B cell (primary cell): ENCODE results near the gene PRKN. TPM values are rescaled to one million over a fixed set of nuclear protein-coding genes. Genes with fewer than 3 reads are reported as not detected.
A peak's percentile ranks its signal among the peaks of the same experiment; 100 is the strongest.

Source experiments
- ATAC-seq: fragments of 200-7000 bp; cut with Tn5 transposase; one replicate; pipeline ENCODE4 v1.10.0; 2021; ENCODE audit warnings: low read depth, mild to moderate bottlenecking, moderate number of reproducible peaks, moderate library complexity
- CTCF ChIA-PET: fragments of 350-600 bp; sonication (Branson Sonifier 250); formaldehyde crosslinking; loops from one replicate; lab custom pipeline; 2021; ENCODE audit warnings: antibody characterized with exemption, inconsistent platforms; lab: Charles Lee
- POLR2A ChIA-PET: fragments of 350-600 bp; sonication (Branson Sonifier 250); formaldehyde crosslinking; loops from one replicate; lab custom pipeline; 2021; ENCODE audit warnings: antibody characterized with exemption; lab: Charles Lee
- DNase-seq: peaks from one replicate; pipeline ENCODE4 v3.0.0; 2013
- H2AFZ ChIP-seq: 2 replicates; pipeline ENCODE4 v1.6.1; 2012; ENCODE audit warnings: mild to moderate bottlenecking, low read depth, low read length; ENCODE audit not compliant: insufficient read depth, poor library complexity, severe bottlenecking
- H3K27ac ChIP-seq, 2 donors: 1 replicate in 1 of 2; 2 replicates in 1 of 2; pipeline ENCODE4 v1.5.1; 2012 to 2013; ENCODE audit warnings: low read length in 2 of 2, mild to moderate bottlenecking in 2 of 2, moderate library complexity in 1 of 2
- H3K27me3 ChIP-seq, 4 experiments: fragments of 200-600 bp in 1 of 4; sonication (generic) in 1 of 4; replicated peaks in 1 of 4; 1 replicate in 2 of 4; 2 replicates in 2 of 4; pipeline versions ENCODE4 v1.6.1 to v1.7.0; 2013 to 2016; ENCODE audit warnings: low read length in 3 of 4, mild to moderate bottlenecking in 2 of 4, mixed read lengths in 1 of 4, moderate library complexity in 1 of 4; ENCODE audit not compliant: insufficient read depth in 4 of 4, control insufficient read depth in 3 of 4; ENCODE audit errors: control extremely low read depth in 1 of 4
- H3K36me3 ChIP-seq, 2 experiments: replicated peaks in 1 of 2; 1 replicate in 1 of 2; 2 replicates in 1 of 2; pipeline versions ENCODE4 v1.6.1 to v1.7.1; 2013; ENCODE audit warnings: low read length in 1 of 2; ENCODE audit not compliant: insufficient read depth in 2 of 2, control insufficient read depth in 1 of 2; ENCODE audit errors: control extremely low read depth in 1 of 2, extremely low read depth in 1 of 2
- H3K4me1 ChIP-seq, 2 donors: fragments of 200-600 bp in 1 of 2; sonication (generic) in 1 of 2; 1 replicate in 1 of 2; 2 replicates in 1 of 2; pipeline versions ENCODE4 v1.5.1 to v1.6.1; 2013 to 2017; ENCODE audit warnings: low read length in 2 of 2; ENCODE audit not compliant: control insufficient read depth in 2 of 2, insufficient read depth in 2 of 2
- H3K4me2 ChIP-seq: replicated peaks from 2 replicates; pipeline ENCODE3; 2012; ENCODE audit warnings: mild to moderate bottlenecking, low read depth, low read length; ENCODE audit not compliant: poor library complexity, severe bottlenecking
- H3K4me3 ChIP-seq, 5 experiments: fragments of 200-600 bp in 1 of 5; sonication (generic) in 1 of 5; 1 replicate in 3 of 5; 2 replicates in 2 of 5; pipeline versions ENCODE4 v1.5.1 to v1.7.0; 2011 to 2016; ENCODE audit warnings: low read length in 4 of 5, mild to moderate bottlenecking in 4 of 5, low read depth in 2 of 5, control low read depth in 1 of 5, moderate library complexity in 1 of 5; ENCODE audit not compliant: insufficient read depth in 1 of 5; ENCODE audit errors: control extremely low read depth in 1 of 5, extremely low read depth in 1 of 5
- H3K79me2 ChIP-seq: fragments of 200-600 bp; sonication (generic); one replicate; pipeline ENCODE4 v1.6.0; 2016; ENCODE audit warnings: low read length; ENCODE audit not compliant: control insufficient read depth, insufficient read depth
- H3K9ac ChIP-seq: fragments of 200-600 bp; sonication (generic); 2 replicates; pipeline ENCODE4 v1.6.1; 2017; ENCODE audit warnings: mild to moderate bottlenecking, low read length, moderate library complexity
- H3K9me3 ChIP-seq, 3 donors: one replicate each; pipeline versions ENCODE4 v1.6.1 to v1.7.1; 2013; ENCODE audit warnings: low read length in 2 of 3; ENCODE audit not compliant: control insufficient read depth in 2 of 3, insufficient read depth in 1 of 3; ENCODE audit errors: control extremely low read depth in 1 of 3
- H4K20me1 ChIP-seq: 2 replicates; pipeline ENCODE4 v1.6.0; 2012; ENCODE audit warnings: mild to moderate bottlenecking, low read length; ENCODE audit not compliant: insufficient read depth, control insufficient read depth, poor library complexity, severe bottlenecking
- H3K27ac Mint-ChIP-seq: one replicate; pipeline ENCODE4 v1.8.0; 2021; ENCODE audit warnings: mixed read lengths
- H3K27me3 Mint-ChIP-seq: one replicate; pipeline ENCODE4 v1.8.0; 2021; ENCODE audit warnings: mixed read lengths
- H3K4me1 Mint-ChIP-seq: one replicate; pipeline ENCODE4 v1.8.0; 2021; ENCODE audit warnings: mixed read lengths
- H3K4me3 Mint-ChIP-seq: one replicate; pipeline ENCODE4 v1.8.0; 2021; ENCODE audit warnings: mixed read lengths
- H3K9me3 Mint-ChIP-seq: one replicate; pipeline ENCODE4 v1.8.0; 2022; ENCODE audit warnings: mixed read lengths; ENCODE audit not compliant: insufficient read depth
- EZH2 ChIP-seq: IDR thresholded peaks from 2 replicates; pipeline ENCODE4 v1.6.1; 2012; ENCODE audit warnings: borderline replicate concordance, low read depth, mild to moderate bottlenecking, moderate library complexity, low read length; ENCODE audit not compliant: insufficient read depth, poor library complexity, severe bottlenecking
- WGBS: methylation state at CpG from one replicate; pipeline ENCODE4 v1.1.5; 2013; ENCODE audit warnings: missing lambda C conversion rate; ENCODE audit not compliant: insufficient coverage; 5-methylcytosine and 5-hydroxymethylcytosine counted together
- intact Hi-C: fragments of 100-400 bp; cut with micrococcal nuclease; formaldehyde crosslinking; loops from one replicate; pipeline ENCODE4 v1.10.0; 2022
- polyA plus RNA-seq: library from polyadenylated mRNA; depleted of rRNA; stranded (reverse); fragments of >200 nt; gene quantifications from 2 replicates; pipeline ENCODE4 v1.2.3, GENCODE V29; 2012
- total RNA-seq, 2 donors: library from RNA; stranded (reverse); fragments of 120-200 nt in 1 of 2; gene quantifications; 1 replicate in 1 of 2; 2 replicates in 1 of 2; pipeline versions ENCODE4 v1.2.3 to v1.2.4, GENCODE V29; 2013 to 2022
- TF ChIP-seq, protein P1 (sequence below): fragments of 200-600 bp; IDR thresholded peaks from one replicate; pipeline ENCODE4 v1.8.0; 2022; ENCODE audit warnings: antibody characterized with exemption, mild to moderate bottlenecking

Gene PRKN
- total and polyA plus RNA-seq, 2 donors (not counting 1 experiment from before 2014, with no cell fraction given), result 1.6 to 6.2 TPM

DNA sequence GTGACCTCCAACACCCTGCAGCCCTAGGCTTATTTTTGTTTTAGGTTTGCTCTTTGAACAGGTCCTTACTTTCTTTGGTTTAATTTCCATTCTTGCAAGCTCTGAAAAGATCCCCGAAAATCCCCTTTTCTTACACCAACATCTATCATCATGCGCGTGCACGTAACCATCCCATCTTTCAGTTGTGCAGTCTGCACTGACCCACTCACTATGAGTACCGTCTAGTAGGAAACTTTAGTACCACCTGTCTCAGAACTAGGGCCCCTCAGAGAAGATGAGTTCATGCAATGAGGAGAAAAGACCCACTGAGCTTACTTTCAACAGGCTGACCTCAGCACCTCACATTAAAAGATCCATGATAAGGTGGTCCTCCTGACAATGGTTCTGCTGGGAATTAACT, 1333.1 kb downstream of the PRKN start:
- H3K9ac ChIP-seq, result no peak overlapping the region
- peaks cover 0 to 5% of the 10 kb centered on the region in 2 donors for H3K4me1 ChIP-seq
- POLR2A ChIA-PET, result no interaction called here
- WGBS, result 84% methylated on average over 5 of the region's 5 CpGs
- peak overlapping the region; percentile 34 for H2AFZ ChIP-seq
- H3K36me3 ChIP-seq, result no peaks in the 10 kb centered on the region
- no peaks in the 10 kb centered on the region for H3K9me3 ChIP-seq
- Mint-ChIP-seq H3K4me1 (no peaks in the 10 kb centered on the region), H3K9me3 (no peaks in the 10 kb centered on the region), H3K27ac (no peak overlapping the region), H3K27me3 (peaks cover 8% of the 10 kb centered on the region), H3K4me3 (no peak overlapping the region)
- H3K79me2 ChIP-seq, result no peaks in the 10 kb centered on the region
- TF ChIP-seq, protein P1, sequence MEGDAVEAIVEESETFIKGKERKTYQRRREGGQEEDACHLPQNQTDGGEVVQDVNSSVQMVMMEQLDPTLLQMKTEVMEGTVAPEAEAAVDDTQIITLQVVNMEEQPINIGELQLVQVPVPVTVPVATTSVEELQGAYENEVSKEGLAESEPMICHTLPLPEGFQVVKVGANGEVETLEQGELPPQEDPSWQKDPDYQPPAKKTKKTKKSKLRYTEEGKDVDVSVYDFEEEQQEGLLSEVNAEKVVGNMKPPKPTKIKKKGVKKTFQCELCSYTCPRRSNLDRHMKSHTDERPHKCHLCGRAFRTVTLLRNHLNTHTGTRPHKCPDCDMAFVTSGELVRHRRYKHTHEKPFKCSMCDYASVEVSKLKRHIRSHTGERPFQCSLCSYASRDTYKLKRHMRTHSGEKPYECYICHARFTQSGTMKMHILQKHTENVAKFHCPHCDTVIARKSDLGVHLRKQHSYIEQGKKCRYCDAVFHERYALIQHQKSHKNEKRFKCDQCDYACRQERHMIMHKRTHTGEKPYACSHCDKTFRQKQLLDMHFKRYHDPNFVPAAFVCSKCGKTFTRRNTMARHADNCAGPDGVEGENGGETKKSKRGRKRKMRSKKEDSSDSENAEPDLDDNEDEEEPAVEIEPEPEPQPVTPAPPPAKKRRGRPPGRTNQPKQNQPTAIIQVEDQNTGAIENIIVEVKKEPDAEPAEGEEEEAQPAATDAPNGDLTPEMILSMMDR, result no peak
- TF ChIP-seq EZH2, result no peak
- no peak for DNase-seq
- CTCF ChIA-PET, result interaction anchor here (0.6 to 2.9 kb wide), 3 partner anchors 14 to 24 kb away, joined by 4 to 9 read pairs (median 4); no protein-coding TSS in a partner anchor
- H3K4me3 ChIP-seq, result no peak overlapping the region
- no peaks in the 10 kb centered on the region for H3K27me3 ChIP-seq
- no peak for ATAC-seq
- H3K27ac ChIP-seq, result no peak overlapping the region
- no peak overlapping the region for H3K4me2 ChIP-seq
- intact Hi-C loops, result loop anchor here (5.0 kb wide), 1 partner anchor 1343 kb away; no protein-coding TSS in a partner anchor
- H4K20me1 ChIP-seq, result no peaks in the 10 kb centered on the region

DNA sequence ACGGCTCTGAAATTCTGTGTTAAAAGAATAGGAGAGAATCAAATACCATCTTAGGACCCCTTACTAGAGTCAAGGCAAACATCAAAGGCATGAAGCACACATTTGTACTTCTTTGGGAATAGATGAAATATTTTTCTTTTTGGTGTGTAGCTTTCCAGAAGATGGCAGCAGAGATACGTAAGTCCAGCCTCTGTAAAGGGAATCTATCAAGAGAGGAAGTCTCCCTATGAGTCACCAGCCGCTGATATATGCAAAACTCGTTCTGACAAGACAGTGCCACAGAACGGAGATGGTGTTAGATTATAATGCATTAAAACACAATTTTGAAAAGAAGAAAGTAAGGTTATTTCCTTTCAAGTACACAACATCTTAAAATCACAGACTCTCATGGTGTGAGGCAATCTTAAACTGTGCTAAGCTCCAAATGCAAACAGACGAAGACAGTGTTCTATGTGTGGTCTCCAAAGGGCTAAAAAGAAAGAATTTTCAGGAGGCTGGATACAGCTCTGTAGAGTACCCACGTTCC, 1333.7 kb downstream of the PRKN start:
- no peak for TF ChIP-seq EZH2
- TF ChIP-seq, protein P1, result peak; percentile 67
- Histone ChIP-seq H3K36me3 (no peaks in the 10 kb centered on the region), H3K4me3 (no peak overlapping the region), H3K9me3 (no peaks in the 10 kb centered on the region), H2AFZ (peak overlapping the region; percentile 34), H3K4me2 (peak overlapping the region; percentile 34), H3K9ac (no peak overlapping the region), H3K79me2 (no peaks in the 10 kb centered on the region), H3K27ac (no peak overlapping the region), H3K4me1 (peaks cover 0 to 5% of the 10 kb centered on the region in 2 donors), H3K27me3 (no peaks in the 10 kb centered on the region), H4K20me1 (no peaks in the 10 kb centered on the region)
- Mint-ChIP-seq H3K9me3 (no peaks in the 10 kb centered on the region), H3K4me1 (no peaks in the 10 kb centered on the region), H3K4me3 (no peak overlapping the region), H3K27me3 (peaks cover 7% of the 10 kb centered on the region), H3K27ac (no peak overlapping the region)
- ATAC-seq (peak; percentile 65), DNase-seq (peak; percentile 61)
- 10% methylated on average over 1 of the region's 7 CpGs for whole genome bisulfite sequencing
- intact Hi-C loops, result loop anchor here (5.0 kb wide), 1 partner anchor 1343 kb away; no protein-coding TSS in a partner anchor
- POLR2A ChIA-PET, result no interaction called here
- CTCF ChIA-PET, result interaction anchor here (1.5 to 2.9 kb wide), 2 partner anchors 23 to 24 kb away, joined by 4 to 9 read pairs; no protein-coding TSS in a partner anchor
